Liver (tissue), 9 donors: ENCODE measurements around the gene NUP160. TPM values are rescaled to one million over a fixed set of nuclear protein-coding genes. Genes with fewer than 3 reads are reported as not detected.

Source experiments
- DNase-seq: peaks from one replicate; pipeline ENCODE4 v3.0.0-alpha.2; 2017; ENCODE audit warnings: low spot score
- H3K27ac ChIP-seq, 2 donors: one replicate each; pipeline ENCODE4 v1.7.0; 2013; ENCODE audit warnings: inconsistent platforms in 2 of 2, low read length in 2 of 2, control low read depth in 1 of 2, low read depth in 1 of 2, mild to moderate bottlenecking in 1 of 2
- H3K27me3 ChIP-seq, 4 donors: one replicate each; pipeline versions ENCODE4 v1.6.1 to v1.7.0; 2013; ENCODE audit warnings: low read length in 3 of 4, inconsistent platforms in 1 of 4, mild to moderate bottlenecking in 1 of 4, moderate library complexity in 1 of 4; ENCODE audit not compliant: control insufficient read depth in 4 of 4, insufficient read depth in 4 of 4
- H3K36me3 ChIP-seq, 4 donors: one replicate each; pipeline versions ENCODE4 v1.6.1 to v1.7.0; 2013; ENCODE audit warnings: low read length in 3 of 4, mild to moderate bottlenecking in 3 of 4, low read depth in 1 of 4, moderate library complexity in 1 of 4; ENCODE audit not compliant: control insufficient read depth in 4 of 4, insufficient read depth in 3 of 4
- H3K4me1 ChIP-seq, 4 donors: one replicate each; pipeline versions ENCODE4 v1.6.1 to v1.7.0; 2013; ENCODE audit warnings: low read length in 3 of 4, mild to moderate bottlenecking in 3 of 4, moderate library complexity in 1 of 4; ENCODE audit not compliant: control insufficient read depth in 4 of 4, insufficient read depth in 4 of 4
- H3K4me3 ChIP-seq, 3 donors: one replicate each; pipeline versions ENCODE4 v1.6.1 to v1.7.0; 2013; ENCODE audit warnings: low read length in 3 of 3, control low read depth in 1 of 3, low read depth in 1 of 3, mild to moderate bottlenecking in 1 of 3
- H3K9ac ChIP-seq, 2 donors: one replicate each; pipeline ENCODE4 v1.7.0; 2013; ENCODE audit warnings: low read length in 2 of 2, mild to moderate bottlenecking in 2 of 2, moderate library complexity in 2 of 2, control low read depth in 1 of 2, low read depth in 1 of 2
- H3K9me3 ChIP-seq, 4 donors: one replicate each; pipeline versions ENCODE4 v1.6.1 to v1.7.0; 2013; ENCODE audit warnings: low read length in 3 of 4; ENCODE audit not compliant: control insufficient read depth in 4 of 4
- EGR1 ChIP-seq, 2 donors: IDR thresholded peaks; 2 replicates each; pipeline ENCODE4 v1.6.1; 2016 to 2018; ENCODE audit warnings: antibody characterized with exemption in 2 of 2, low read depth in 2 of 2
- FOXA2 ChIP-seq: IDR thresholded peaks from 2 replicates; pipeline ENCODE4 v1.6.1; 2016; ENCODE audit warnings: antibody characterized with exemption
- GABPA ChIP-seq, 2 donors: IDR thresholded peaks in 1 of 2; conservative IDR thresholded peaks in 1 of 2; 2 replicates each; pipeline ENCODE4 v1.6.1; 2016; ENCODE audit warnings: antibody characterized with exemption in 2 of 2, mild to moderate bottlenecking in 1 of 2, moderate library complexity in 1 of 2
- HNF4G ChIP-seq: IDR thresholded peaks from 2 replicates; pipeline ENCODE4 v1.6.1; 2016; ENCODE audit warnings: antibody characterized with exemption
- JUND ChIP-seq, 2 donors: IDR thresholded peaks; 2 replicates each; pipeline ENCODE4 v1.6.1; 2016; ENCODE audit warnings: antibody characterized with exemption in 2 of 2
- NR2F2 ChIP-seq: IDR thresholded peaks from 2 replicates; pipeline ENCODE4 v1.6.1; 2016; ENCODE audit warnings: antibody characterized with exemption
- RAD21 ChIP-seq, 2 donors: IDR thresholded peaks; 2 replicates each; pipeline ENCODE4 v1.6.1; 2016; ENCODE audit warnings: antibody characterized with exemption in 2 of 2, mild to moderate bottlenecking in 2 of 2
- REST ChIP-seq: IDR thresholded peaks from 2 replicates; pipeline ENCODE4 v1.6.1; 2016; ENCODE audit warnings: antibody characterized with exemption, mild to moderate bottlenecking
- RXRA ChIP-seq, 2 donors: IDR thresholded peaks; 2 replicates each; pipeline ENCODE4 v1.6.1; 2017 to 2018; ENCODE audit warnings: antibody characterized with exemption in 2 of 2, mild to moderate bottlenecking in 1 of 2
- SP1 ChIP-seq: IDR thresholded peaks from 2 replicates; pipeline ENCODE4 v1.6.1; 2018; ENCODE audit warnings: antibody characterized with exemption, mild to moderate bottlenecking
- TAF1 ChIP-seq: conservative IDR thresholded peaks from 2 replicates; pipeline ENCODE4 v1.6.1; 2016; ENCODE audit warnings: antibody characterized with exemption, mild to moderate bottlenecking
- ZBTB33 ChIP-seq: IDR thresholded peaks from 2 replicates; pipeline ENCODE4 v1.6.1; 2016; ENCODE audit warnings: antibody characterized with exemption
- WGBS: extraction: QIAGEN DNeasy Blood & Tissue Kit; methylation state at CpG from one replicate; pipeline ENCODE4 v1.1.7; 2013; 5-methylcytosine and 5-hydroxymethylcytosine counted together
- polyA plus RNA-seq, 2 donors: library from polyadenylated mRNA; stranded (reverse) in 1 of 2; unstranded in 1 of 2; fragments of 200-250 nt in 1 of 2; fragments of >200 nt in 1 of 2; fragmentation: Nextera tagmentation in 1 of 2; extraction: Ambion mirVana in 1 of 2; gene quantifications; one replicate each; pipeline versions ENCODE4 v1.2.1 to v1.2.3, GENCODE V29; 2013 to 2015
- total RNA-seq, 2 donors: library from RNA; depleted of rRNA; stranded (reverse); fragments of >200 nt; gene quantifications; one replicate each; pipeline ENCODE4 v1.2.3, GENCODE V29; 2014
- TF ChIP-seq, protein P1 (sequence below): fragments of 150-350 bp; IDR thresholded peaks from 2 replicates; pipeline ENCODE4 v1.5.1; 2017; ENCODE audit warnings: improper control_type of control experiment, low read depth, low read length; ENCODE audit not compliant: missing input control
- donor health status: healthy.
- donor health status: healthy.
- donor health status: healthy.
- donor health status: healthy.
- donor health status: healthy.

Gene NUP160
- total and polyA plus RNA-seq, 4 donors = 7.0 to 36.6 (median 17.5) TPM

DNA sequence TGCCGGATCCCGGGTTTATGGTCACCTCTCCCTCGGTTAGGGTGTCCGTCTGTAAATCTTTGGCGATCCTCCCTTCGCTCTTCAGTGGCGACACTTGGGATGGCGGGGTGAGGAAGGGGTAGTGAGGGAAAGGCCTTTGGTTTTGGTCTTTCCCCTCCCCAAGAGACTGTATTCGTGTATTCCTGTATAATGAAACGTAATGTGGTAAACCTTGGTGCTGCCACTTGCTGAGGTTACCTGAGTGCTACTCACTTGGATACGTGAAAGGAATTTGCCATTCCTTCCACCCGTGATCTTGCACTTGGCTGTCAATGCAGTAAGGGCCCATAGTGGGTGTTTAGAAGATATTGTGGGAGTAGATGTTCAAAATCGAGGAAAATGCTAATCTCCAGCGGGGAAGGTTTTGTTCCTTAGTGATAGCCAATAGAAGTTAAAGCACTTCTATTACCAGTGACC, 578 bp upstream of the NUP160 start:
- Histone ChIP-seq H3K36me3 (peaks cover 0 to 3% (median under 1%) of the 10 kb centered on the region in 4 donors), H3K27me3 (no peaks in the 10 kb centered on the region), H3K9me3 (no peaks in the 10 kb centered on the region), H3K4me1 (peaks cover 0 to 16% (median 12%) of the 10 kb centered on the region in 4 donors), H3K4me3 (peak overlapping the region; percentile 86 to 100 (median 89)), H3K27ac (peak overlapping the region; percentile 73 to 85), H3K9ac (peak overlapping the region in 1 of 2 donors; percentile 74)
- TF ChIP-seq FOXA2 (no peak), SP1 (no peak), JUND (IDR thresholded peaks at IDR 0.05) (no peak), EGR1 (IDR thresholded peaks at IDR 0.05; ENCODE audit: low read depth in 2 of 2) (no peak), NR2F2 (no peak), ZBTB33 (no peak), HNF4G (no peak), REST (no peak)
- DNase-seq = no peak
- 3% methylated on average over 14 of the region's 14 CpGs for WGBS

- H3K36me3 ChIP-seq = peaks cover 2 to 14% (median 6%) of the 10 kb centered on the region in 4 donors
- 4% methylated on average over 8 of the region's 8 CpGs for WGBS
- no peaks in the 10 kb centered on the region for H3K27me3 ChIP-seq
- peak overlapping the region; percentile 73 to 85 for H3K27ac ChIP-seq
- H3K4me3 ChIP-seq = peak overlapping the region; percentile 86 to 100 (median 89)
- H3K9me3 ChIP-seq = no peaks in the 10 kb centered on the region
- DNase-seq = no peak
- H3K4me1 ChIP-seq = peaks cover 0 to 16% (median 12%) of the 10 kb centered on the region in 4 donors
- peak overlapping the region; percentile 74 to 82 for H3K9ac ChIP-seq
- no peak for TF ChIP-seq RAD21 (IDR thresholded peaks at IDR 0.05)
- TF ChIP-seq ZBTB33 = no peak
- no peak for TF ChIP-seq RXRA (IDR thresholded peaks at IDR 0.05)
- TF ChIP-seq TAF1 = no peak
Measured at GRCh38 chr11:47847537-47847891, 636 bp downstream of the NUP160 start.

DNA sequence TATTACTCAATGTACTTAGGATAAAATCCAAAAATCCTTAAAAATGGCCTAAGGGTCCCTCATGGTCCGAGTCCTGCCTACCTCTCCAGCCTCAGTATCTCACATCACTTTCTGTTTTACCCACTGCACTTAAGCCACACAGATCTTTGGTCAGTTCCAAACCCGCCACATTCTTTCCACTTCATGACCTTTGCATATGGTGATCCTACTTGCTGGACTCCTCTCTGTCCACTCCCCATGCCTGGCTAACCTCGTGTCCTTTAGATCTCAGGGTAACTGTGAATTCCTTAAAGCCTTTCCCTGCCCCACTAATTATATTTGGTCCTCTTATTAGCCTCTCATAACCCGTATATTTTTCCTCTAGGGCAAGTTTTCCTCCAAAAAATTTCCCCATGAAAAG, 1.2 kb downstream of the NUP160 start:
- WGBS = 72% methylated on average over 4 of the region's 4 CpGs
- no peaks in the 10 kb centered on the region for H3K9me3 ChIP-seq
- peaks cover 0 to 16% (median 12%) of the 10 kb centered on the region in 4 donors for H3K4me1 ChIP-seq
- no peaks in the 10 kb centered on the region for H3K27me3 ChIP-seq
- H3K9ac ChIP-seq = peak overlapping the region in 1 of 2 donors; percentile 38
- peaks cover 2 to 19% (median 10%) of the 10 kb centered on the region in 4 donors for H3K36me3 ChIP-seq
- peak overlapping the region in 1 of 3 donors; percentile 86 for H3K4me3 ChIP-seq
- H3K27ac ChIP-seq = no peak overlapping the region
- TF ChIP-seq, protein P1, sequence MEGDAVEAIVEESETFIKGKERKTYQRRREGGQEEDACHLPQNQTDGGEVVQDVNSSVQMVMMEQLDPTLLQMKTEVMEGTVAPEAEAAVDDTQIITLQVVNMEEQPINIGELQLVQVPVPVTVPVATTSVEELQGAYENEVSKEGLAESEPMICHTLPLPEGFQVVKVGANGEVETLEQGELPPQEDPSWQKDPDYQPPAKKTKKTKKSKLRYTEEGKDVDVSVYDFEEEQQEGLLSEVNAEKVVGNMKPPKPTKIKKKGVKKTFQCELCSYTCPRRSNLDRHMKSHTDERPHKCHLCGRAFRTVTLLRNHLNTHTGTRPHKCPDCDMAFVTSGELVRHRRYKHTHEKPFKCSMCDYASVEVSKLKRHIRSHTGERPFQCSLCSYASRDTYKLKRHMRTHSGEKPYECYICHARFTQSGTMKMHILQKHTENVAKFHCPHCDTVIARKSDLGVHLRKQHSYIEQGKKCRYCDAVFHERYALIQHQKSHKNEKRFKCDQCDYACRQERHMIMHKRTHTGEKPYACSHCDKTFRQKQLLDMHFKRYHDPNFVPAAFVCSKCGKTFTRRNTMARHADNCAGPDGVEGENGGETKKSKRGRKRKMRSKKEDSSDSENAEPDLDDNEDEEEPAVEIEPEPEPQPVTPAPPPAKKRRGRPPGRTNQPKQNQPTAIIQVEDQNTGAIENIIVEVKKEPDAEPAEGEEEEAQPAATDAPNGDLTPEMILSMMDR = no peak
- TF ChIP-seq GABPA (IDR thresholded peaks at IDR 0.05 in 1 of 2, conservative IDR thresholded peaks at IDR 0.05 in 1 of 2) (no peak), NR2F2 (no peak), HNF4G (no peak), SP1 (no peak), FOXA2 (no peak)
- no peak for DNase-seq
